Colonic mucosa (tissue), 4 donors: ENCODE measurements around the gene ALDH1A3. TPM values are rescaled to one million over a fixed set of nuclear protein-coding genes. Genes with fewer than 3 reads are reported as not detected.

ENCODE experiments used
- DNase-seq: peaks from one replicate; pipeline ENCODE4 v3.0.0-alpha.2; 2020
- H3K27ac ChIP-seq: fragments of 200-600 bp; one replicate; pipeline ENCODE4 v1.8.0; 2021
- H3K27me3 ChIP-seq: fragments of 200-600 bp; one replicate; pipeline ENCODE4 v1.8.0; 2021
- H3K36me3 ChIP-seq: fragments of 200-600 bp; one replicate; pipeline ENCODE4 v1.8.0; 2021
- H3K4me1 ChIP-seq: fragments of 200-600 bp; one replicate; pipeline ENCODE4 v1.8.0; 2021; ENCODE audit warnings: mild to moderate bottlenecking
- H3K4me3 ChIP-seq: fragments of 200-600 bp; one replicate; pipeline ENCODE4 v1.8.0; 2021
- H3K9ac ChIP-seq, 2 donors: one replicate each; pipeline ENCODE4 v1.7.0; 2013; ENCODE audit warnings: control low read depth in 2 of 2, low read depth in 2 of 2, low read length in 2 of 2
- H3K9me3 ChIP-seq: fragments of 200-600 bp; one replicate; pipeline ENCODE4 v1.8.0; 2021
- intact Hi-C: fragments of 100-400 bp; cut with DNase I; formaldehyde crosslinking; loops from one replicate; pipeline ENCODE4 v1.14.1; 2022
- total RNA-seq, 2 donors: library from RNA; stranded (reverse); fragmentation: NEBNext Ultra II Directional in 1 of 2; extraction: Animal tissue kit (Norgen Biotek cat#: 25700) in 1 of 2; gene quantifications; one replicate each; pipeline ENCODE4 v1.2.1, GENCODE V29; 2021
- TF ChIP-seq, protein P1 (sequence below): fragments of 200-600 bp; IDR thresholded peaks from one replicate; pipeline ENCODE4 v1.8.0; 2022; ENCODE audit warnings: antibody characterized with exemption, mild to moderate bottlenecking
- donor health status: healthy.
- donor health status: DM: no; HTN: no; CAD: no.
- donor health status: DM: no; HTN: no; CAD: no.

The ALDH1A3 gene
- total RNA-seq, 2 donors from 2014 or later = 3.8 to 7.4 TPM

DNA sequence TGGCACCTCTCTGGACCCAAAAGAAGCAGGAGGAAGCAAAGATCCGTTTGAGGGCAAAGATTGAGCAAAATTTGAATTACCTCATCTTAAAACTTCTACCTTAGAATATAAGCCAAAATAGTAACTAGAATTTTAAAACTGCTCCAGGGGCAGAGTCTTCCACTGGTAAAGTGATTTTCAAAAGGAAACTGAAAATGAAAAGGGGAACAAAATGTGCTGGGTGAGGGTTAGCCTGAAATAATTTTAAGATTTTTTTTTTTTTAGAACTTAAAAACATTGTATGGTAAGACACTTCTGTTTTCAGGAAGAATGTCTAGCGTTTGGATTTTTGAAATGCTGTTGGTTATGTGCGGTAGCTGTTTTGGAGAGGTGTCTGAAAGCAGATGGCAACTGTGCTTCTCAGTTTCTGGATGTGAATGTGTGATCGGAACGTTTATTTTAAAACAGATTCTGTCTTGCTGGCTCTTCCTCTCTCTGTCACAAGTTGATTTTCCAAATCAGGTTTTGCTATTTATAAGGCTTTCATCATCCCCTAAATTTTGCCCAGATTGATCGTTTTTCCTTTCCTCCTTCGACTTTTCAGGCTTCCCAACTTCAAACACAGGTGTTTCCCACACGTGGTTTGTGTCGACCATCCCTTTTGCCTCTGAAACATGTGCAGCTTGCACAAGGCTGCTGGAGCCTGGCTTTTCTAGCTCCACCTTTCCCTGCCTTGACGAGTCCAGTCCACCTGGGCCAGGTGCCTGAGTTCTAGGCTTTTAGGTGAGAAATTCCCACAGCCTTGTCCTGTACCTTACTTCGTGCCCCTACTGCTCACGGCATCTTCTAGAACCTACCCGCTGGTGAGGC is 42.8 kb downstream of the ALDH1A3 start:
- Histone ChIP-seq H3K27ac (peak overlapping the region; percentile 13), H3K9me3 (no peaks in the 10 kb centered on the region), H3K4me3 (no peak overlapping the region), H3K27me3 (no peaks in the 10 kb centered on the region), H3K9ac (no peak overlapping the region), H3K4me1 (peaks cover 4% of the 10 kb centered on the region), H3K36me3 (no peaks in the 10 kb centered on the region)
- TF ChIP-seq, protein P1, sequence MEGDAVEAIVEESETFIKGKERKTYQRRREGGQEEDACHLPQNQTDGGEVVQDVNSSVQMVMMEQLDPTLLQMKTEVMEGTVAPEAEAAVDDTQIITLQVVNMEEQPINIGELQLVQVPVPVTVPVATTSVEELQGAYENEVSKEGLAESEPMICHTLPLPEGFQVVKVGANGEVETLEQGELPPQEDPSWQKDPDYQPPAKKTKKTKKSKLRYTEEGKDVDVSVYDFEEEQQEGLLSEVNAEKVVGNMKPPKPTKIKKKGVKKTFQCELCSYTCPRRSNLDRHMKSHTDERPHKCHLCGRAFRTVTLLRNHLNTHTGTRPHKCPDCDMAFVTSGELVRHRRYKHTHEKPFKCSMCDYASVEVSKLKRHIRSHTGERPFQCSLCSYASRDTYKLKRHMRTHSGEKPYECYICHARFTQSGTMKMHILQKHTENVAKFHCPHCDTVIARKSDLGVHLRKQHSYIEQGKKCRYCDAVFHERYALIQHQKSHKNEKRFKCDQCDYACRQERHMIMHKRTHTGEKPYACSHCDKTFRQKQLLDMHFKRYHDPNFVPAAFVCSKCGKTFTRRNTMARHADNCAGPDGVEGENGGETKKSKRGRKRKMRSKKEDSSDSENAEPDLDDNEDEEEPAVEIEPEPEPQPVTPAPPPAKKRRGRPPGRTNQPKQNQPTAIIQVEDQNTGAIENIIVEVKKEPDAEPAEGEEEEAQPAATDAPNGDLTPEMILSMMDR = no peak
- intact Hi-C loops = no loop called here
- no peak for DNase-seq

DNA sequence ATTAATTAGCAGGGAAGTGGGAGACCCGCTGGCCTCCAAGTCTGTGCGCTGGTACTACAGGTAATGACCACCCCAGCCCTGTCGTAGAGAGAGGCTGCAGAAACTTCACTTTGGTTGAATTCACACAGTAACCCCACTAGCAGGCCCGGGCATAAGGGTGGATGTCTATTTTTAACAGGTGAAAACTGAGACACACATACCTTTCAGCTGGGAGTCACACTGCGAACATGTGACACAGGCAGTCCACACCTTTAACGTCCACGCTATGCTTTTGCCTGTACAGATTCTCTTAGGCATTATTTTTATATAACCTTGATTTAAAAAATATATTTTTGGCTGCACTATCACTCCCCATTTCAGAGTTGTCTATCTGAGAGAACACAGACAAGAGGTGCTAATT is 43.4 kb downstream of the ALDH1A3 start:
- Histone ChIP-seq H3K9ac (no peak overlapping the region), H3K27ac (no peak overlapping the region)
- intact Hi-C loops = no loop called here

DNA sequence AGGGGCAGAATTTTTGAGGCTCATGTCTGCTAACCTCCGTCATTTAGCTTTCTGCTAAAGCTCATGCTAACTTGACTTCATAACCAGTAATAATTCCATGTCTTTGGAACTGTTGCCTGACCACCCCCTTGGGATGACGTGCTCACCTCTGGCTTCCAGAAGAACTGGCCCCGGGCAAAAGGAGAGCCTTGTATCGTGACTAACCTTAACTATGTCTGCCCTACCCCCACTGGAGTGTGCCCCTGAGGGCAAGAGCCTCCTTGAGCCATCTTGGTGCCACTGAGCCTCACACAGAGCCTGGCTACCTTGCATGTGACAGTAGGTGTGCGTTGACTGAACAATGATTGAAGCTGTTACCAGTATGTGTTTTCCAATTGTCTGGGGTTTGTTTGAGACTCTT is 44.3 kb downstream of the ALDH1A3 start:
- TF ChIP-seq, protein P1 = no peak
- DNase-seq = peak; percentile 12
- intact Hi-C loops = no loop called here
- Histone ChIP-seq H3K4me3 (no peak overlapping the region), H3K27me3 (no peaks in the 10 kb centered on the region), H3K36me3 (no peaks in the 10 kb centered on the region), H3K9me3 (no peaks in the 10 kb centered on the region), H3K27ac (no peak overlapping the region), H3K4me1 (no peaks in the 10 kb centered on the region), H3K9ac (no peak overlapping the region)

More for the DNA sequence above, 43.4 kb downstream of the ALDH1A3 start:
- TF ChIP-seq, protein P1 = no peak
- no peak for DNase-seq
- H3K36me3 ChIP-seq = no peaks in the 10 kb centered on the region
- H3K27me3 ChIP-seq = no peaks in the 10 kb centered on the region
- H3K4me3 ChIP-seq = no peak overlapping the region
- no peaks in the 10 kb centered on the region for H3K9me3 ChIP-seq
- no peaks in the 10 kb centered on the region for H3K4me1 ChIP-seq

DNA sequence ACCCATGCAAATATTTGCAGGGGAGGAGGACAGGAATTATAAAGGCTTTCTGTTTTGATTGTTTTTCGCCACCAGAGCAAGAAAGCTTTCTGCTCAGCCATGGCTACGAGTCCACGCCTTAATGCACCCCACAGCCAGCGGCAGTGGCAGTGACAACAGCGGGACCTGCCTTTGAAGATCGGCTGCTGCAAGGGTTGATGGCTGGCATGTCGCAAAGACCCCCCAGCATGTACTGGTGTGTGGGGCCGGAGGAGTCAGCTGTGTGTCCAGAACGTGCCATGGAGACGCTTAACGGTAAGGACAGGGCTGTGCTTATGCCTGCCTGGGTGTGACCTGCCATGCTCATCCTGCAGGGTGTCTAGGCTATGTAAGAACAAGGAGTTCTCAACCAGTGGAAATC is 44.8 kb downstream of the ALDH1A3 start:
- peak; percentile 13 for DNase-seq
- no peak overlapping the region for H3K4me3 ChIP-seq
- intact Hi-C loops = no loop called here
- H3K9ac ChIP-seq = no peak overlapping the region
- TF ChIP-seq, protein P1 = no peak
- no peaks in the 10 kb centered on the region for H3K36me3 ChIP-seq
- no peaks in the 10 kb centered on the region for H3K9me3 ChIP-seq
- no peak overlapping the region for H3K27ac ChIP-seq
- no peaks in the 10 kb centered on the region for H3K4me1 ChIP-seq
- H3K27me3 ChIP-seq = no peaks in the 10 kb centered on the region

DNA sequence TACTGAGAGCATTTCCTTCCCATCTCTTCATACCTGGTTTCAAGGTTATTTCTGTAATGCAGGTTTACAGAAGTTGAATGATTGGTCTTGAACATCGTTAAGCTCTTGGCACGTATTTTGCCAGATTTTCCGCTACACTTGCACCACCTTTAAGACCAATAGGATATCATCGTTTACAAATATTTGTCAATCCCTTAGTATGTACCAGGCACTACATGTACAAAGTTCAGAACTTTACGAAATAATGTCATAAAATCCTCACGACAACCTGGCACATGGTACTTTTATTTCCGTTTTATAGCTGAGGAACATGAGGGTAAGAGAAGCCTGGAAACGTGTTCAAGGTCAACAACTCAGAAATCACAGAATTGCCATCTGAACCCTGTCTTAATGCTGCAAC is 45.8 kb downstream of the ALDH1A3 start:
- Histone ChIP-seq H3K9me3 (no peaks in the 10 kb centered on the region), H3K9ac (peak overlapping the region in 1 of 2 donors; percentile 22), H3K27ac (peak overlapping the region; percentile 10), H3K4me1 (no peaks in the 10 kb centered on the region), H3K4me3 (no peak overlapping the region), H3K27me3 (no peaks in the 10 kb centered on the region), H3K36me3 (no peaks in the 10 kb centered on the region)
- intact Hi-C loops = no loop called here
- TF ChIP-seq, protein P1 = no peak
- peak; percentile 31 for DNase-seq
